ENCODE results near the gene SSU72.

The SSU72 gene

DNA sequence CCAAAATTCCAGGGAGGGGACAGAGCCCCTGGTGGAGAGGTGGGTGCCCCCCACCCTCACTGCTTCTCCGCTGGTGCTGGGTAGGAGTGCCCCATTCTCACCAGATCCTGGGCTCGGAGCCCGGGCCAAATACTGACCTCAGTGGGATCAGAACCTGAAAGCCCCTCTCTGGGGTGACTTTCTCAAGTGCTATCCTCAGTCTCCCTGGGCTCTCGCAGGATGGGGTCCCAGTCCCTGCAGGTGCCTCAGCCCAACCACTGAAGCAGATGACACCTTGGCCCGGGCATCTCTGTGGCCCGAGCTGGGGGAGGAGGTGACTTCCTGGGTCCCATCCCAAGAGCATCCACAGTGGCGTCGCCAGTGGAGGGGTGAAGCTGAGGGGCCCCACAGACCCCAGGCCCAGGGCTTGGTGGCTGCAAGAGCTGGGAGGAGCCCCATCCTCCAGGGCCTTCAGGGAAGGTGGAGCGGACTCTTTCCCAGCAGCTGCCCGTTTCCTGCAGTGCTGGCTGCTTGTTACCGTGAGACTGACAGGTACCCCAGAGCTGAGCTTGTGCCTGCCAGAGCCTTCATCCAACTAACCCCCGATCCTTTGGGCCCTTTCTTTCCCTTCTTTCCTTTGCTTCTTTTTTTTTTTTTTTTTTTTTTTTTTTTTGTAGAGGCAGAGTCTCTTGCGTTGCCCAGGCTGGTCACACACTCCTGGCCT lies 29.2 kb upstream of the SSU72 start:
- DNase-seq (ENCODE audit: low read depth), result no peak
- no peak for TF ChIP-seq CTCF (conservative IDR thresholded peaks at IDR 0.05; ENCODE audit: low read depth, low read length)
- no peak overlapping the region for H3K4me3 ChIP-seq (ENCODE audit: low read depth, low read length)

GRCh38 chr1:1602968-1603506 lies 28.4 kb upstream of the SSU72 start:
- no peak for DNase-seq (ENCODE audit: low read depth)
- no peak for TF ChIP-seq CTCF (conservative IDR thresholded peaks at IDR 0.05; ENCODE audit: low read depth, low read length)
- H3K4me3 ChIP-seq (ENCODE audit: low read depth, low read length), result no peak overlapping the region

- no peak overlapping the region for H3K4me3 ChIP-seq (ENCODE audit: low read depth, low read length)
- no peak for DNase-seq (ENCODE audit: low read depth)
- no peak for TF ChIP-seq CTCF (conservative IDR thresholded peaks at IDR 0.05; ENCODE audit: low read depth, low read length)
These were observed 27.8 kb upstream of the SSU72 start for GRCh38 chr1:1602304-1602967.

- DNase-seq (ENCODE audit: low read depth), result no peak
- TF ChIP-seq CTCF (conservative IDR thresholded peaks at IDR 0.05; ENCODE audit: low read depth, low read length), result no peak
- H3K4me3 ChIP-seq (ENCODE audit: low read depth, low read length), result no peak overlapping the region
These were observed 27.1 kb upstream of the SSU72 start for GRCh38 chr1:1601564-1602303.

DNA sequence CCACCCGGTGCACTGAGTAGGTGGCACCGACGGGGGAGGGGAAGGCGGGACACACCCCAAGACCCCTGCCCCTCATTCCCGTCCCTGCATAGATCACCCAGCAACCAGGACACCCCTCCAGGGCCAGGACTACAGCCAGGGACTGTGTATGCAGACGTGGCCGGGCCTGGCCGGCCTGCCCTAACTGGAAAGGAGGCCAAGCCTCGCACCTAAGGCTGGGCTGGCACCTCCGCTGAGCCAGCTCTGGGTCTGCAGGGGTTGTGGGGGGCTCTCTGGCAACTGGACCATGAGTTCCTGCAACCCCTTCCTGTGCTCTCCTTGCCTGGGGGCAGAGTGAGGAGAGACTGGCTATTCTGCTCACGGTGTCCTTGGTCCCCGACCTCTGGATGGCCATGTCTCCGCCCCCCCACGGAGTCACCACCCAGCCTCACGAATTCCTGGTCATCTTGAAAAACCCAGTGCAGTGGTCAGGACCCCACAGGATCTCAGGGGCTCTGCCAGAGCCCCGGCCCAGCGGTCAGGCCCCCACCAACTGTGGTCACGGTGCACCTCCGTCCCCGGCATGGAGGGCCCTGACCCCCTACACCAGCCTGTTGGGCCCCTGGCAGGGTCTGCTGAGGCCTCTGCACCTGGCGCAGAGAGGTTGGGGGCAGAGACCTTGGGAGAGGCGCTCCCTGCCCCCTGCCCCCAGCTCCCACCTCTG lies 26.3 kb upstream of the SSU72 start:
- no peak overlapping the region for H3K4me3 ChIP-seq (ENCODE audit: low read depth, low read length)
- no peak for TF ChIP-seq CTCF (conservative IDR thresholded peaks at IDR 0.05; ENCODE audit: low read depth, low read length)
- no peak for DNase-seq (ENCODE audit: low read depth)

DNA sequence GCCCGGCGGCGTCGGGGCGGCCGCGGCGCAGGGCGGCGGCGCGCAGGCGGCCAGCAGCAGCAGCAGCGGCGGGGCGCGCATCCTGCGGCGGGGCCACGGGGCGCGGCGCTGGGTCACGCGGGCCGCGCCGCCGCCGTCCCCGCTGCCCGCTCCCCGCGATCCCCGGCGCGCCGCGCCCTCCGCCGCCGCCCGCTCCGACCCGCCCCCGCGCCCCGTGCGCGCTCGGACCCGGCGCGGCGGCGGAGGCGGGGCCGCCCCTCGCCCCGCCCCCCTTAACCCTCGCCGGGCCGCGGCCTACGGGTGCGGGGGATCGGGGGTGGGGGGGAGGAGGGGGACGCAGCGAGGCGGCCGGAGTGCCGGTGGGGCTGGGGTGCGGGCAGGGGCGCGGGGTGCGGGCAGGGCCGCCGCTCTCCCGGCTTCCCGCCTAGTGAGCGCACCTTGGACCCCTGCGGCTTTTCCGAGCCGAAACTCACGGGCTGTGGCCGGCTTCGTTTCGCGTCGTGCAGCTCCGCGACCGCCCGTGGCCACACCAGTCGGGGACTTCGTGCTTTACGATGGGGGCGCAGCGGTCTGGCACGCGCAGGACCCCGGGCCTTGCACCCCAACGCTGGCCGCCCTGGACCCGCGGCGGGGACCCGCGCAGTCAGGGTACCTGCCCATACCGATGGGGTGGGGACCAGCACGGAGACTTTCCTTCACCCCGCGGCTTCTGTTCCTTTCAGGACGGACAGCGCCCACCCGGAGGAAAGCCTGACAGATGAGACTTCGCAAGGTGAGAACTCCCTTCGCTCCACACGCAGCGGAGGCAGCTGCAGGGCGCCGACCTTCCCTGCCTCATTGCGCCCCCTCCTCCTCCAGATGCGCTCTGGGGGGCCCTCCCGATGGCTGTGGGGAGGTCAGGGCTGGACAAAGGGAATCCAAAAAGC lies 25.5 kb upstream of the SSU72 start, which contains the start of gene FNDC10:
FNDC10 (minus strand) TSS at position 201 of the 926 bp plus-strand sequence; CDS start at position 81, 120 bp downstream.
- H3K4me3 ChIP-seq (ENCODE audit: low read depth, low read length), result peak within 1 kb of the TSS; percentile 39
- no peak for DNase-seq (ENCODE audit: low read depth)

More for the DNA sequence above, 25.5 kb upstream of the SSU72 start, which contains the start of gene FNDC10:
- TF ChIP-seq CTCF (conservative IDR thresholded peaks at IDR 0.05; ENCODE audit: low read depth, low read length), result no peak
